GM21723 (cell line): ENCODE measurements around the gene CYS1.
A peak's percentile ranks its signal among the peaks of the same experiment; 100 is the strongest.
"Not testable (repeated sequence)": the region's sequence is repeated elsewhere in the genome, so short reads cannot be mapped to it uniquely, and the experiment has no call there.

ENCODE experiments used
- ATAC-seq: cut with Tn5 transposase; IDR thresholded peaks from one replicate; pipeline ENCODE4 v1.9.1; 2021; ENCODE audit warnings: mild to moderate bottlenecking, moderate library complexity; ENCODE audit not compliant: unreplicated experiment

Gene CYS1

GRCh38 chr2:10094271-10094814, 14.1 kb upstream of the CYS1 start:
- ATAC-seq = no peak

GRCh38 chr2:10091889-10092244, 11.7 kb upstream of the CYS1 start:
- ATAC-seq = not testable (repeated sequence)

- ATAC-seq = no peak
Observed at GRCh38 chr2:10091182-10091888, 11.1 kb upstream of the CYS1 start.

GRCh38 chr2:10089565-10090190, 9.5 kb upstream of the CYS1 start:
- ATAC-seq = no peak

- ATAC-seq = no peak
Observed at GRCh38 chr2:10087360-10087759, 7.1 kb upstream of the CYS1 start.

- ATAC-seq = no peak
Observed at GRCh38 chr2:10086950-10087349, 6.7 kb upstream of the CYS1 start.

- ATAC-seq = no peak
Observed at GRCh38 chr2:10085668-10086059, 5.5 kb upstream of the CYS1 start.

GRCh38 chr2:10085043-10085667, 4.9 kb upstream of the CYS1 start:
- ATAC-seq = no peak

- no peak for ATAC-seq
Observed at GRCh38 chr2:10084223-10084865, 4.1 kb upstream of the CYS1 start.

- ATAC-seq = no peak
Observed at GRCh38 chr2:10083692-10084211, 3.5 kb upstream of the CYS1 start.

GRCh38 chr2:10083046-10083445, 2.8 kb upstream of the CYS1 start:
- no peak for ATAC-seq

GRCh38 chr2:10080536-10081304, 509 bp upstream of the CYS1 start:
- peak; percentile 11 for ATAC-seq

GRCh38 chr2:10079266-10079869, 843 bp downstream of the CYS1 start:
- peak; percentile 40 for ATAC-seq

- no peak for ATAC-seq
Observed at GRCh38 chr2:10078704-10079265, 1.4 kb downstream of the CYS1 start.

GRCh38 chr2:10078001-10078400, 2.2 kb downstream of the CYS1 start:
- no peak for ATAC-seq

GRCh38 chr2:10076988-10077527, 3.2 kb downstream of the CYS1 start:
- ATAC-seq = no peak

- ATAC-seq = no peak
Observed at GRCh38 chr2:10076511-10076910, 3.7 kb downstream of the CYS1 start.

- no peak for ATAC-seq
Observed at GRCh38 chr2:10075571-10076209, 4.5 kb downstream of the CYS1 start.

- ATAC-seq = no peak
Observed at GRCh38 chr2:10075101-10075500, 5.1 kb downstream of the CYS1 start.
